ENCODE results near the gene GOLGA6L10. TPM values are rescaled to one million over a fixed set of nuclear protein-coding genes. Genes with fewer than 3 reads are reported as not detected.
"Not testable (repeated sequence)": the region's sequence is repeated elsewhere in the genome, so short reads cannot be mapped to it uniquely, and the experiment has no call there.

The GOLGA6L10 gene
- total RNA-seq, 1 experiment from 2014 or later = 0.56 TPM

GRCh38 chr15:82300326-82300725, 48.9 kb downstream of the GOLGA6L10 start:
- DNase-seq (ENCODE audit: low spot score) = not testable (repeated sequence)

GRCh38 chr15:82299511-82299914, 49.8 kb downstream of the GOLGA6L10 start:
- DNase-seq (ENCODE audit: low spot score) = not testable (repeated sequence)

GRCh38 chr15:82298520-82298919, 50.8 kb downstream of the GOLGA6L10 start:
- no peak for DNase-seq (ENCODE audit: low spot score)

GRCh38 chr15:82298032-82298431, 51.2 kb downstream of the GOLGA6L10 start:
- DNase-seq (ENCODE audit: low spot score) = no peak

GRCh38 chr15:82297546-82297945, 51.7 kb downstream of the GOLGA6L10 start:
- no peak for DNase-seq (ENCODE audit: low spot score)

GRCh38 chr15:82294061-82294690, 55.1 kb downstream of the GOLGA6L10 start:
- DNase-seq (ENCODE audit: low spot score) = no peak

GRCh38 chr15:82292271-82292670, 57.0 kb downstream of the GOLGA6L10 start:
- DNase-seq (ENCODE audit: low spot score) = no peak

Other genes with a start within 250 kb of the GOLGA6L10 start
- 9.7 and 10.5 TPM in 2 replicates for gene EFL1, start 86.7 kb downstream of the GOLGA6L10 start, total RNA-seq (2014; rRNA removed; shearing (Covaris generic))
- 0.58 and 0.68 TPM in 2 replicates for gene SAXO2, start 86.7 kb downstream of the GOLGA6L10 start, total RNA-seq (2014; rRNA removed; shearing (Covaris generic))
- gene GOLGA6L9, start 80.3 kb upstream of the GOLGA6L10 start, total RNA-seq (2014; rRNA removed; shearing (Covaris generic)) = 0.37 and 0.75 TPM in 2 replicates
- 3,004 and 3,097 TPM in 2 replicates for gene RPS17, start 191.0 kb upstream of the GOLGA6L10 start, total RNA-seq (2014; rRNA removed; shearing (Covaris generic))

All from H4 (cell line).